Measurements from ENCODE around the gene CYSLTR1.
"Not testable (repeated sequence)": the region's sequence is repeated elsewhere in the genome, so short reads cannot be mapped to it uniquely, and the experiment has no call there.

Gene CYSLTR1, protein sequence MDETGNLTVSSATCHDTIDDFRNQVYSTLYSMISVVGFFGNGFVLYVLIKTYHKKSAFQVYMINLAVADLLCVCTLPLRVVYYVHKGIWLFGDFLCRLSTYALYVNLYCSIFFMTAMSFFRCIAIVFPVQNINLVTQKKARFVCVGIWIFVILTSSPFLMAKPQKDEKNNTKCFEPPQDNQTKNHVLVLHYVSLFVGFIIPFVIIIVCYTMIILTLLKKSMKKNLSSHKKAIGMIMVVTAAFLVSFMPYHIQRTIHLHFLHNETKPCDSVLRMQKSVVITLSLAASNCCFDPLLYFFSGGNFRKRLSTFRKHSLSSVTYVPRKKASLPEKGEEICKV

DNA sequence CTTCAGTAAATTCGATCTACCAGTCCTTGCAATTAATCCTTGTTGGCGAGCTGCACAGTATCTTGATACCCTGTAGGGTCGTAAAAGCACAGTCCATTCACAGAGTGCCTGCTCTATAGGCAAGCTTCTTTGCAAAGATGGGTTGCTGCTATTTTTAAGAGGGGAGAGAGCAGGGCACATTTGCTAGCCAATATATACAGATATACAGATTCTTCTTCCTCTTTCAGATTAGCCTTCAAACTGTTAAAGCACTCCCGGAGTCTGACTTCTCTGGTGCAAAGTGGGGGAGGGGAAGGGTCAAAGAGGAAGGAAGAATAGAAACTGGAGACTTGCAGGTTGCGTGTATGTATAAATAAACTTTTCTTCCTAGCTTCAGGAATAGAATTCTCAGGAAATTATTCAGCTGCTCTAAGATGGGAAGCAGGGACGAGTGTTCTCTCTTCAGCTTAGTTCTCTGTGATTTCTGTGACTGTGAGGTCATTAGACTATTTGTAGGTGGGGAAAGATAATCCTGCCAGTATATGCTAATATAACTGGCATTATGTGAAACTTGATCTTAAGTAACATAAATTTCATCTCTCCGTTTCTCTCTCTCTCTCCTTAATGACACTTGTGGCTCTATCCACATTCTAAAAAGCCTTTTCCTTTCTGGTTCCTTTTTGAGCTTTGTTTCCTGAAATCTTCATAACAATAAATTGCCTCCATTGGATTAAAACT lies at the start of gene CYSLTR1:
Gene CYSLTR1, minus strand, starts transcription at position 242 of the 717 bp plus-strand sequence. CDS start 53,865 bp downstream, outside the sequence.
- DNase-seq: no peak

DNA sequence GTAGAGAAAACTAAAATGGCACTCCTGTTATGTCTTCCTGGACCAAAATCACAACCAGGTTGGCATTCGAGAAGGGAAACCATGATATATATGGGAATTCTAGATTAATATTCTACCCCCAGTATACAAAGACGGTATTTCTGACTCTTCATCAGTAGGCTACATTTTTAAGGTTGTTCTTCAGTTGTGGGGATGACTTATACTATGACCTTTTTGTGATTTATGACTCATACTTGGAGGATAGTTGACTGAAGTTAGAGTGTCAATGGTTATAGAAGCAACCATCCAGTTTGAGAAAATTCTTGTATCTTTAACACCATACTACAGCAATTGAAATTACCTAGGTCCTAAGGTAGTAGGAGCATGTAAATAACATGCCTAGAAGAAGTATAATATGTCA lies 49.8 kb upstream of the CYSLTR1 start:
- no peak for DNase-seq

DNA sequence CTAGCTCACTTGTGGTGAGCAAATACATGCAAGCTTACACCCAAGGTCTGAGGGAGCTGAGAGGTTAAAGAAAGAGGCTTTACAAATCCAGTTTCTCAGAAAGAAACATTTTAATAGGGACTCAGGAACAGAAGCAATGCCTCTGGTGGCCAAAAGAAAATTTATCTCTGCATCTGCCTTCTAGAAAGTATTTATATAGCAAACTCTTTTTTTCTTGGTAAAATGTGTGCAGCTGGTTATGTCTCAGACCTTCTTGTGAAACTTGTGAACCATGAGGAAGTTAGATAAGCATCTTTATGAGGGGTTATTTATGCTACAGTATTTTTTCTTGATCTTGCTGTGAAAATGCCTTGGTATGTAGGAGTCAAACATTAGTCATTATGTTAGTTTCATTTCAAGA lies 48.5 kb upstream of the CYSLTR1 start:
- DNase-seq: no peak

DNA sequence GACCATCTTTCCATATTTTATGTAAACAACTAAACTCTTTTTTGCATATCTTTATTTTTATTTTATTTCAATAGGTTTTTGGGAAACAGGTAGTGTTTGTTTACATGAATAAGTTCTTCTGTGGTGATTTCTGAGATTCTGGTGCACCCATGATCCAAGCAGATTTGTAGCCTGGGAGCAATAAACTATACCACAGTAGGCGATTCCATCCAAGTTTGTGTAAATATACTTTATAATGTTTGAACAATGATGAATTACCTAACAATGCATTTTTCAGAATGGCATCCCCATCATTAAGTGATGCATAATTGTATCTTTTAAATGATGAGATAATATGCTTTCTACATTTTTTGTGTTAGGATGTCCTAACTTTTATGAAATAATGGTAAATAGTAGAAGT lies 39.2 kb upstream of the CYSLTR1 start:
- DNase-seq: no peak

DNA sequence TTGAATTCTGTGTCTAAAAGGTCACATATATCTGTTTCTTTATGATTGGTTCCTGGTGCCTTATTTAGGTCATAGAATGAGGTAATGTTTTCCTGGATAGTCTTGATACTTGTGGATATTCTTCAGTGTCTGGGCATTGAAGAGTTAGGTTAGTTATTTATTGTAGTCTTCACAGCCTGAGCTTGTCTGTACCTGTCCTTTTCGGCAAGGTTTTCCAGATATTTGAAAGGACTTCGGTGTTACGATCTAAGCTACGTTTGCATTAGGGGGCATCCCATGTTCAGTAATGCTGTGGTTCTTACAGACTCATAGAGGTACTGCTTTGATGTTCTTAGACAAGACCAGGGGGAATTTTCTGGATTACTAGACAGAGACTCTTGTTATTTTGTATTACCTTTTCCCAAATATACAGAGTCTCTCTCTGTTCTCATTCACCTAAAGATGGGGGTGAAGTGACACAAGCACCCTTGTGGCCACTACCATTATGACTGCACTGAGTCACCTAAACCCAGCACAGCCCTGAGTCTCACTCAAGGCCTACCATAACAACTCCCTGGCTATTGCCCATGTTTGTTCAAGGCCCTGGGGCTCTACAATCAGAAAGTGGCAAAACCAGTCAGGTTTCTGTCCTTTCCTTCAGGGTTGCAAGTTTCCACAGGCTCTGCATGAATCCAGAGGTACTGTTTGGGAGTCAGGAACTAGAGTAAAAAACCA lies 30.1 kb upstream of the CYSLTR1 start:
- DNase-seq: no peak

DNA sequence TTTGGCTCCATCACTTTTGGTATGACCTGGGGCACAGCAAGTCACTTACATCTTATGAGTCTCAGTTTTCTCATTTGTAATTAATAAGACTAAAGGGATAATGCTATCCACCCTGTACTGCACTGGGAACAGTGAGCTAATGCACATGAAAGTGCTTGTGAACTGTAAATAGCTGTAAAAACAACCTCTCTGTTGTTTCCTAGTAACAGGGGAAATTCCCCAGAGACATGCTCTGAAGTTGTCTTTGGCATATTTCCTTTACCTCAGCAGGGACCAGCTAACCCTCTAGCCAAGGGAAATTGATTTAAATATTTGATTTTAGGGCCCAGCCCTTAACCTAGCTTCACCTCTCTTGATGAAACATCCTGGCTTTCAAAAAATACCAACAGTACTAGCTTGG lies 6.1 kb upstream of the CYSLTR1 start:
- no peak for DNase-seq

DNA sequence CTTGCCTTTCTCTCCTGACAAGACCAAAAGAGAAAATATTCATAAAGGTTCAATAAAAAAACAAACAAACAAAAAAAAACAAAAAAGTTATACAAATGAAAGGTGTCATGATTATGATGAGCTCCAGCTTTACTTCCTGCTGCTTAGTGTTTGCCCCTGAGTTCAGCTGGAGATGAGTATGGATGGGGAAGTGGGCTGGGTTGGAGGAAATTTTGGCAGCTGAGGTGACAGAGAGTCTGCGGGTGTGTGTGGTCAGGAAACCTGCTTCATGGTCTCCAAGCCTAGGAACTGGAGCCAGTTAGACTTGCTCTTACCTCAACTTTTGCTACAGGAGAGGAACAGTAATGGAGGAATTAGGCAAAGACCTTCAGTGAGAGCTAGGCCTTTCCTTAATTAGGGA lies 4.3 kb upstream of the CYSLTR1 start:
- no peak for DNase-seq

DNA sequence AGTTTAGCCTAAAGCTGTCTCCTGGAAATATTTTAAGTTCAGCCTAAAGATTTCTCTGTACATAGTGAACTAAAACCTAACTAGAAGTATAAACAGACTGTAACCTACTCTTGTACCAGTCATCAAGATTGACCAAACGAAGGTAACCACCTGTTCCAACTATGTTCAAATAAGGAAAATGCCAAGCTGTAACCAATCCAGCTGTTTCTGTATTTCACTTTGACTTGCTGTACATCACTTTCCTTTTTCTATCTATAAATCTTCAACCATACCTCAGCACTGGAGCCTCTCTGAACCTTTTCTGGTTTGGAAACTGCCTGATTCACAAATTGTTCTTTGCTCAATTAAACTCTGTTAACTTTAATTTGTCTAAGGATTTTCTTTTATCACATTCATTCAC lies 3.1 kb upstream of the CYSLTR1 start:
- no peak for DNase-seq

DNA sequence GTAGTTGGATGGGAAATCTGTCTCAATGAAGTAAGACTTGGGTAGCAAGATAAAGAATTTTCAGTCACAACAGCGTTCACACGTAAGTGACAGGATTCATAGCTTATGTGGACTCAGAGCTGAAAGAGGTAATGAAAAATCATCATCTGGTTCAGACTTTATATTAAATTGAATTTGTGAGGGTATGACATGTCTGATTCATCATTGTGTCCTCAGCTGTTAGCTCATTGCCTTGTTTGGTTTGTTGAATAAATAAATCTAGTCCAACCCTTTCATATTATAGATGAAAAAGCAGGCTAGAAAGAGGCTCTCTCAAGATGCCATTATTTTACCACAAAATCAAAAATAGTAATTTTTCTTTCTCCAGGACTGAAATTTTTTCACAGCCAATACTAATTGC lies 2.7 kb upstream of the CYSLTR1 start:
- DNase-seq: no peak

DNA sequence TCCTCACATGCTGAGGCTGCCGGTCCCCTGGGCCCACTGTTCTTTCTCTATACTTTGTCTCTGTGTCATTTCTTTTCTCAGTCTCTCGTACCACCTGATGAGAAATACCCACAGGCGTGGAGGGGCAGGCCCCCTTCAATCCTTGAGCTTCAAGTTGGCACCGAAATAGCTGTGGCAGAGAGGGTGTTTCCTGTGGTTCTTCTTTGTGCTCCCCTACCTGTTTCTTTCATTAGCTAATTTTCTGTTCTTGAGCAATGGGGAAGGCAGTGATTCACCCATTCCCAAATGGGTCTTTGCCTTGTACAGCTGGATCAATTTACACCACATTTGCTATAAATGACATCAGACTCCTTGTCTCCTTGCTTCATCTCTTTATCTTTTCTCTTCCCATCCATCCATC lies 2.1 kb upstream of the CYSLTR1 start:
- DNase-seq: no peak

DNA sequence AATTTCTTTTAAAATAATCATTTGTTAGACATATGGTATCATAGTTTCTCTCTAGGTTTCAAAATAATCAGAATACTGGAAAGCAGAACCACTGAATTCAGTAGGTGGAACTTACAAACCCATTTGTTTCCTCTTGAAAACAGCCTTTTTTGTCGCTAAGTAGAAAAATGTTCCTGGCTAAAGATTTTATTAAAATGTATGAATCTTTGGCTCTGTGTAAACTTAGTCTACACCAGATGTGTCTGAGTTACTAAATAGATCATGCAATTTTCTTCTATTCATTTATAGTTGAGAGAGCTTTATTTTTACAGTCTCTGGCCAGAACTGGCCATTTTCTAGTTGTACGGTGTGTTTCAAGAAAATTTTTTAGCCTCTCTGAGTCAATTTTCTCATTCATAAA lies 1.0 kb downstream of the CYSLTR1 start:
- no peak for DNase-seq

DNA sequence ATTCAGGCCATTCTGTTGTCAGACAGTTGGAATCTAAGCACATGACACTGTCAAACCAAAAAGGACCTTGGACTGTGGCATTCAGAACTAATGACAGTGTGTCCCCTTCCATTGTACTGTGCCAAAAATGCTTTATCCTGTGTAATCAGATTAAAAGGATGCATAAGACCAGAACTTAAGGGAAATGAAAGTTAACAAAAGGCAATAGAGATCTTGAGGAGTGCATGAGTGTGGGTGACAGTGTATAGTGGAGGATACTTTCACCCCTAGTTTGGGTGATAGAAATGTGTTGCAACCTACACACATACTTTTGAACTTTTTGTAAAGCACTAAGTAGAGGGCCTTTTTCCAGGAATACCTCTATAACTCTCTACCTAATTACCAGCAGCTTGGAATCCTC lies 4.5 kb downstream of the CYSLTR1 start:
- no peak for DNase-seq

DNA sequence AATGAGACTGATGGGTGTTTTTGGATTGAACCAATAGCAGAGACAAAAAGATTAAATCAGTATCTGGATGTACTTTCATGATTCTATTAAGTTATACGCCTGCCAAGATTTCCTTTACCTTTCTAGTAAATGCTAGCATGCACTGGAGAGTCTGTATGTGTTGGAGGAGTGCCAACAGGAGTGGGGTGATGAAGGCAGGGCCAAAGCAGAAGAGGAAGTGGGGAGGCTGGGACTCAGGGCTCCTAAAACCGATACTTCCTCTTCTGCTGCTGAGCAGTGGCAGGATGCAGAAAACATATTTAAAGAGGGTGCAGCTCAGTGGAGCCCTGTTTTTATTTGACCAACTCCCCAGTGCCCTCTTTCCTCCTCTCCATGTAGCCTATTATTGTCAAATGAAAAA lies 5.6 kb downstream of the CYSLTR1 start:
- no peak for DNase-seq

DNA sequence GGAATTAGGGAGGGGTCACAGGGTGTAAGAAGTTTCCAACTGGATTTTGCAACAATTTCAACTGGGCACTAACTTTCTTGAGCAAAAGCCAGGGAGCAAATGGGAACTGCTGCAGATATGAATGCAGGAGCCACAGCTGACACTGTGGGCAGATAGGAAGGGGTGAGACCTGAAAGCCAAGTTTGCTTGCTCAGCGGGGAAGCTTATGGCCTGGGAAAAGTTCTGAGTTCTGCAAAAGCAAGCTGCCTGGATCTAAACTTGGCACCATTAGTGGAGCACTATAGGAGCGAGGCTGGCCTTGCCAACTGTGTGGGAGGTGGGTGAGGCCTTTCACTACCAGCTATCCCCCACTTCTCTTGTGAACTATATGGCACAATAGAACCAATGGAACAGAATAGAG lies 11.1 kb downstream of the CYSLTR1 start:
- no peak for DNase-seq

DNA sequence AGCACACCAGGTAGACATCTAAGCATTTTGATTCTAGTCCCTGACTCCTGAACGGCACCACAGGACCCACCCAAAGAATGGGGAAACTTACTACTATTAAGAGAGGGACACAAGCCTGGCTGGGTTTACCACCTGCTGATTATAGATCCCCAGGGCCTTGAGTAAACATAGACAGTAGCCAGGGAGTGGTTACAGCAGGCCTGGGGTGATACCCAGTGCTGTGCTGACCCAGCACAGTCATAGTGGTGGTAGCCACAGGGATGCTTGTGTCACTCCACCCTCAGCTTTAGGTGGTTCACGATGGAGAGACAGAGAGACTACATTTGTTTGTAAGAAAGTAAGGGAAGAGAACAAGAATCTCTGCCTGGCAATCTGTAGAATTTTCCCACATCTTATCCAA lies 11.7 kb downstream of the CYSLTR1 start:
- no peak for DNase-seq

DNA sequence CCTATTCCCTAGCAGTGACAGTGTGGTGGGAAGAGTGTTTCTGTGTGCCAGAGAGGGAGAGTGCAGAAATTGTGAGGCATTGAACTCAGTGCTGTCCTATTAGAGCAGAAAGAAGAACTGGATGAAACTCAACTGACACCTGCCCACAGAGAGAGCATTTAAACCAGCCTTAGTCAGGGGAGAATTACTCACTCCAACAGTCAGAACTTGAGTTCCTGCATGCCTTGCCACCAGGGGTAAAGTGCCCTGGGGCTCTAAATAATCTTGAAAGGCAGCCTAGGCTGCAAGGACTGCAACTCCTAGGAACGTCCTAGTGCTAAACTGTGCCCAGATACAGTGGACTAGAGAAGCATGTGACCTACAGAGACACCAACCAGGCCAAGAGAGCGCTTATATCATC lies 12.8 kb downstream of the CYSLTR1 start:
- DNase-seq: no peak

DNA sequence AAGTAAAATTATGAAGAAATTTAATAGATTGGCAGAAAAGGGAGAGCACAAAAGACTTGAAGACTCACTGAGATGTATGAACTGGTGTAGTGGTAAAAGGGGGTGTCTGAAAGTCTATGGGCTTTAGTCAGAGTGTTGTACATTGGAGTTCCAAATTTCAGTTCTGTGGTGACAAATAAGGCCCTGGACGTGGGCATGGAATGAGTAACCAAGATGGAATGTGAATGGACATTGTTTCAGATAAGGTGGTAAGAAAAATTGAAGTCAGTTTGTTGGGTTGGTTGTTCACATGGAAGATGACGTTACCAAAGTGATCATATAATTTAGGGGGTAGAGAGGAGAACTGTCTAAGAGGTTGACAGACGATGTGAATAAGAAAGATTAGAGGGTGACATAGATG lies 13.9 kb downstream of the CYSLTR1 start:
- no peak for DNase-seq

DNA sequence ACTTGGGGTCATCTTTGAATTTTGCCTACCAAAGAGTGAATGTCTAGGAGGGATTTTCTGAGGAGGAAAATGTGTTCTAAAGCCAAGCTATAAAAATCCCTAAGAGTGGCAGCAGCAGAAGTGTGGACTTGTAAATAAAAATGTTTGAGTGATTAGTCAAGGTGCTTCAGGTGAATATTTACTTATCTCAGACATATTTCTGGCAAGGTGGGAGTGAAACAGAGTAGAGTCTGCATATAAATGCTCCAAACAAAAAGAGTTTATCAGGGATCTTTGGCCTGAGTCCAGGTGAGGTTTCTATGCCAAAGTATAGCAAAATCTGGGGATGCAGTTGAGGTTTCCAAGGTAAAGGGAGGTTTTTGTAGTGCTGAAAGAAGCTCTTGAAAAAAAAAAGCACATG lies 19.7 kb downstream of the CYSLTR1 start:
- DNase-seq: no peak

DNA sequence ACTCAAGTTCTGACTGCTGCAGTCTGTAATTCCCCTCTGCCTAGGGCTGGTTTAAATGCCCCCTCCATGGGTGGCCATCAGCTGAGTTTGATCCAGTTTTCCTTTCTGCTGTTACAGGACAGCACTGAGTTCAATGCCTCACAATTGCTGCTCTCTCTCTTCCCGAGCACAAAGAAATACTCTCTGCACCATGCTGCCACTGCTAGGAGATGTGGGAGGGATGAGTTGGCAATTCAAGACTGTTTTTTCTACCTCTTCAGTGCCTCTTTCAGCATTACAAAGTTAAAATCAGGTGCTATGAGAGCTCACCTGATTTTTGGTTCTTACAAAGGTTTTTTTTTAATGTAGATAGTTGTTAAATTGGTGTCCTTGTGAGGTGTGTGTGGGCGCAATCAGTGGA lies 24.3 kb downstream of the CYSLTR1 start:
- DNase-seq: no peak

DNA sequence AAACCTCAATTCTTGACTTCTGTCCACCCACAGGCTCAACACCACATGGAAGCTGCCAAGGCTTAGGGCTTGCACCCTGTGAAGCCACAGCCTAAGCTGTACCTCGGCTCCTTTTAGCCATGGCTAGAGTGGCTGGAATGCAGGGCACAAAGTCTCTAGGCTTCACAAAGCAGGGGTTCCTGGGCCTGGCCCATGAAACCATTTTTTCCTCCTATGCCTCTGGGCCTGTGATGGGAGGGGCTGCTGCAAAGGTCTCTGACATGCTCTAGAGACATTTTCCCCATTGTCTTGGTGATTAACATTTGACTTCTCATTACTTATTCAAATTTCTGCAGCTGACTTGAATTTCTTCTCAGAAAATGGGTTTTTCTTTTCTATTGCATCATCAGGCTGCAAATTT lies 26.5 kb downstream of the CYSLTR1 start:
- DNase-seq: not testable (repeated sequence)

DNA sequence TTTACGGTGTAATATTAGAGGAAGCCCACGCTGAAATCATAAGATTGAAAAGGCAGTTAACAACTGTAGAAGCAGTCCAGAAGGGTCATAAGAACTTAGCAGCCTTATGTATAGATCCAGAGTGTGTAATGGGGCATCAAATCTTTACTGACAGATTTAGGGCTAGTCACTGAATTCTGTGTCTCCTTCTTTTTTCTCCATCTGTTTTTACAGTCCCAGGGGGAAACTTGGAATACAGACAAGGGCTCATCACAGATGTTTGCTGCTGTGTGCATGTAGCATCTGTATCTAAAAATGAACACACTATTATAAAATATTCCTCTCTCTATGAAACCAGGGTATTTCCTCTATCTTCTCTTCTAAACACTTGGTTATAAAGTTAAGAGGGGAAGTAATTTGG lies 43.9 kb downstream of the CYSLTR1 start:
- no peak for DNase-seq

DNA sequence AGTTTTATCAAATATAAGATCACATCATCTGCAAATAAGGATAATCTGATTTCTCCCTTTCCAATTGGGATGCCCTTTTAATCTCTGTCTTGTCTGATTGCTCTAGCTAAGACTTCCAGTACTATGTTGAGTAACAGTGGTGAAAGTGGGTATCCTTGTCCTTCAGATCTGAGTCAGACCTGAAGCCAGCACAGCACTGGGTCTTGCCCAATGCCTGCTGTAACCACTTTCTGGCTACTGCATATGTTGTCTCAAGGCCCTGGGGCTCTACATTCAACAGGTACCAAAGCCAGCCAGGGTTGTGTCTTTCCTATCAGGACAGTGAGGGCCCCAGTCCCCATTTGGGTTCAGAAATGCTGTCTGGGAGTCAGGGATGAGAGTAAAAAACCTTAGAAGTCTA lies 90.3 kb downstream of the CYSLTR1 start:
- DNase-seq: no peak

DNA sequence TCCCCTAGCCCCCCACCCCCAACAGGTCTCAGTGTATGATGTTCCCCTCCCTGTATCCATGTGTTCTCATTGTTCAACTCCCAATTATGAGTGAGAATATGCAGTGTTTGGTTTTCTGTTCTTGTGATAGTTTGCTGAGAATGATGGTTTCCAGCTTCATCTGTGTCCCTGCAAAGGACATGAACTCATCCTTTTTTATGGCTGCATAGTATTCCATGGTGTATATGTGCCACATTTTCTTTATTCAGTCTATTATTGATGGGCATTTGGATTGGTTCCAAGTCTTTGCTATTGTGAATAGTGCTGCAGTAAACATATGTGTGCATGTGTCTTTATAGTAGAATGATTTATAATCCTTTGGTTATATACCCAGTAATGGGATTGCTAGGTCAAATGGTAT lies 101.4 kb downstream of the CYSLTR1 start:
- DNase-seq: not testable (repeated sequence)

All from NCI-H69 (cell line).